ENCODE measurements around the gene OST4.

Gene OST4

GRCh38 chr2:27092696-27093429 lies 21.4 kb upstream of the OST4 start:
- no peak for DNase-seq

GRCh38 chr2:27091746-27092695 lies 20.6 kb upstream of the OST4 start:
- no peak for DNase-seq

DNA sequence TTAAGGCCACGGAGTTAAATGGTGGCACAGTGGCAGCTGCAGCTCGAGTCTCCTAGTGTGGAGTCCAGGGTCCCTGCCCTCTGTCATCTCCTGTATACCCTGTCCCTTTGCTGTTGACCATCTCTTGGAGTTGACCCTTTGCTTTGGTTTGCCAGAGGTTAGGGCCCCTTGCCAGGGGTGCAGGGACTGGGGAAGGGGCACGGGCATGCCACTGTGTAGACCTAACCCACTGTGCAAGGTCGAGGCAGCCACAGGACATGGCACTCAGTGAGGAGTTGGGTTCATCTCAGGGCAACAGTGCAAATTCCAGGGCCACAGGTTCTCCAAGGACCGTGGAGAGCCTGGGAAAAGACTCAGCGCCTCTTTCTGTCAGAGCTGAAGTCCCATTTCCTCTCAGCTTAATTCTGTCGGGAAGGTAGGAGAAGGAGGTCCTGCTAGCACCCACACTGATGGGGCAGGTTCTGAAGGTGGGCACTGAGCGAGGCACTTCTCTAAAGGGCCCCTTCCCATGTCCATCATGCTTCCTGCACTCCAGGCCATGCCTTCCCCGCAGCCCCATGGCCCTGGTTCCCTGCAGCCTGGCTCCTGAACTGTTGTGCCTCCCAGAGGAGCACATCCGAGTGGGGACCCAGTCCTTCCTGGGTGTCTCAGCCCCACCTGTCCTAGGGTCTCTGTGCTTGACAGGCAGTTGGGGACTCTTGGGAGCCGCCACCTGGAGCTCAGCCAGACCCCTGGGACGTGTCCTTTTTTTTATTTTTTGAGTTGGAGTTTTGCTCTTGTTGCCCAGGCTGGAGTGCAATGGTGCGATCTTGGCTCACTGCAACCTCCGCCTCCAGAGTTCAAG lies 17.9 kb upstream of the OST4 start:
- DNase-seq = no peak

- no peak for DNase-seq
These were observed 17.2 kb upstream of the OST4 start for GRCh38 chr2:27088634-27089033.

- DNase-seq = no peak
These were observed 16.5 kb upstream of the OST4 start for GRCh38 chr2:27087823-27088410.

DNA sequence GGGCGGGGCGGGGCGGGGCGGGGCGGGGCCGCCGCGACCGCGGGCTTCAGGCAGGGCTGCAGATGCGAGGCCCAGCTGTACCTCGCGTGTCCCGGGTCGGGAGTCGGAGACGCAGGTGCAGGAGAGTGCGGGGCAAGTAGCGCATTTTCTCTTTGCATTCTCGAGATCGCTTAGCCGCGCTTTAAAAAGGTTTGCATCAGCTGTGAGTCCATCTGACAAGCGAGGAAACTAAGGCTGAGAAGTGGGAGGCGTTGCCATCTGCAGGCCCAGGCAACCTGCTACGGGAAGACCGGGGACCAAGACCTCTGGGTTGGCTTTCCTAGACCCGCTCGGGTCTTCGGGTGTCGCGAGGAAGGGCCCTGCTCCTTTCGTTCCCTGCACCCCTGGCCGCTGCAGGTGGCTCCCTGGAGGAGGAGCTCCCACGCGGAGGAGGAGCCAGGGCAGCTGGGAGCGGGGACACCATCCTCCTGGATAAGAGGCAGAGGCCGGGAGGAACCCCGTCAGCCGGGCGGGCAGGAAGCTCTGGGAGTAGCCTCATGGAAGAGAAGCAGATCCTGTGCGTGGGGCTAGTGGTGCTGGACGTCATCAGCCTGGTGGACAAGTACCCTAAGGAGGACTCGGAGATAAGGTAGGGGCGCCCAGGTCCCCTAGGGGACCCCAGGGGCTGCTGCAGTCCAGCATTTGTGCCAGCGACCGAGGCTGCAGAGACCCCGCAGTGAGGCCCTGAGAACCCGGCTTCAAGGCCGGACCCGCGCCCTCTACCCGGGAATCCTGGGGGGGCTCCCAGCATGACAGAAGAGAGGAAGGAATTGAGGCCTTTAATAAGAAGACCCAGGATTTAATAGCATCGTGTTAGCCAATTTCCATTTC lies 15.5 kb upstream of the OST4 start, which contains the start of gene KHK:
TSS of gene KHK (plus strand) at position 49 of the 870 bp plus-strand sequence. CDS start at position 537, 488 bp downstream.
- DNase-seq = no peak

- DNase-seq = peak; percentile 84 to 86
These were observed 14.8 kb upstream of the OST4 start for GRCh38 chr2:27086090-27086723.

- DNase-seq = peak; percentile 37 to 57
These were observed 14.2 kb upstream of the OST4 start for GRCh38 chr2:27085673-27086089.

GRCh38 chr2:27085062-27085672 lies 13.7 kb upstream of the OST4 start:
- DNase-seq = no peak

- no peak for DNase-seq
These were observed 13.0 kb upstream of the OST4 start for GRCh38 chr2:27084297-27085061.

GRCh38 chr2:27083410-27084296 lies 12.2 kb upstream of the OST4 start:
- no peak for DNase-seq

DNA sequence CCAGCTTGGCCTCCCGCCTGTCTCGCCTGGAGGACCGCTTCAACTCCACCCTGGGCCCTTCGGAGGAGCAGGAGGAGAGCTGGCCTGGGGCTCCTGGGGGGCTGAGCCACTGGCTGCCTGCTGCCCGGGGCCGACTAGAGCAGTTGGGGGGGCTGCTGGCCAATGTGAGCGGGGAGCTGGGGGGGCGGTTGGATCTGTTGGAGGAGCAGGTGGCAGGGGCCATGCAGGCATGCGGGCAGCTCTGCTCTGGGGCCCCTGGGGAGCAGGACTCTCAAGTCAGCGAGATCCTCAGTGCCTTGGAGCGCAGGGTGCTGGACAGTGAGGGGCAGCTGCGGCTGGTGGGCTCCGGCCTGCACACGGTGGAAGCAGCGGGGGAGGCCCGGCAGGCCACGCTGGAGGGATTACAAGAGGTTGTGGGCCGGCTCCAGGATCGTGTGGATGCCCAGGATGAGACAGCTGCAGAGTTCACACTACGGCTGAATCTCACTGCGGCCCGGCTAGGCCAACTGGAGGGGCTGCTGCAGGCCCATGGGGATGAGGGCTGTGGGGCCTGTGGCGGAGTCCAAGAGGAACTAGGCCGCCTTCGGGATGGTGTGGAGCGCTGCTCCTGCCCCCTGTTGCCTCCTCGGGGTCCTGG lies 11.4 kb upstream of the OST4 start:
- no peak for DNase-seq

GRCh38 chr2:27081984-27082772 lies 10.7 kb upstream of the OST4 start:
- DNase-seq = no peak

GRCh38 chr2:27080603-27080936 lies 9.1 kb upstream of the OST4 start:
- no peak for DNase-seq

DNA sequence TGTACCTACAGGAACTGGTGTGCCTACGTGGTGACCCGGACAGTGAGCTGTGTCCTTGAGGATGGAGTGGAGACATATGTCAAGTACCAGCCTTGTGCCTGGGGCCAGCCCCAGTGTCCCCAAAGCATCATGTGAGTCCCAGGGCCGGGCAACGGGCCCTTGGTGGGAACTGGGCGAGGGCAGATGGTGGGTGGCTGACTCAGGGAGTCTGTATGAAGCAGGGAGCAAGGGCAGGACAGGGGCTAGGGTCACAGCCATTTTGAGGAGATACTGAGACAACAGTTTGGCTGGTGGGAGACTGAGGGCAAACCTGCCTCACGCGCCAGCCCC lies 8.7 kb upstream of the OST4 start:
- no peak for DNase-seq

DNA sequence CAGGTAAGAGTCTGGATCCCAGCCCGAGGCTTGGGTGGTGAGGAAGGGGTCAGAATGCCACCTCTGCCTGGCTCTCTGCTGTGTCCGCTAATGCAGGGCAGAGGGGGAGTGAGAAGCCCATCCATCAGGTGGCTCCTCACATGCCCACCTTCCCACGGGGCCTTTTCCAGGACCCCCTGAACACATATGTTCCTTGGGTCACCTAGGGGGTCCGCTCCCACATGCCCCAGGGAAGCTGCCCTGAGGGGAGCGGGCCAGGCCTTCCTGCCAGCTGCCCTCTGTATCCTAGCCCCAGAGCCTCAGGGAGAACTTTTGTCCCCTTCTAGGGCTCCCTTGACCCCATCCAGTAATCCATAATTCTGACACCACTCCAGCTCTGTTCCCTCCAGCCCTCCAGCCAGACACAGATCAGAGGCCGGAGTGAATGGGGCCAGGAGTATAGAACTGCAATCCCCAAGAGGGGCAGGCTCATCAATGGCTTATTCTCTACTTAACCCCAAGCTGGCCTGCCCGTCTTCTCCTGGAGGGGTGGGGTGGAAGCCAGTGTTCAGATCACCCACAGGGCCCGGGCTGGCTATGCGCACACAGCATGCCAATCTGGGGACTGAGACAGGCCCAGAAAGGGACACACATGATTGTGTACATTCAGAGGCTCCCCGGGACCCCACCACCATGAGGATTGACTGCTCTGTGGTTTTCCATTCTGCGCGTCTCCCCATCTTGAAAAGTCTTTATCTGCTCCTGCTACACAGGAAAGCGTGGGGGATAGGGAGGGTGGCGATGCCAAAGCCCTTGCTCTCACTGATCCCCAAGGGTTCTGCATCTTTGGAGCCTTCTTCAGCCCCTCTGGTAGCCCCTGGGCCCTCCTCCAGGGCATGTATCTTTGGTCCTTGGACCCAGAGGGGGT lies 8.0 kb upstream of the OST4 start:
- no peak for DNase-seq
